ENCODE measurements around the gene GRIN2A.

- TF ChIP-seq POLR2A (IDR thresholded peaks at IDR 0.05; ENCODE audit: low read length) (no peak), GATA1 (IDR thresholded peaks at IDR 0.05; ENCODE audit: low read depth, low read length) (no peak)
These were observed 315.1 kb downstream of the GRIN2A start for GRCh38 chr16:9867176-9867575.

Measured in erythroblast (primary cell).